CD4-positive, alpha-beta T cell treated with Interleukin-15 for 1 hour (primary cell): Measurements from ENCODE around the gene TMA7B.
"Not testable (repeated sequence)": the region's sequence is repeated elsewhere in the genome, so short reads cannot be mapped to it uniquely, and the experiment has no call there.

Source experiments
- DNase-seq: peaks from one replicate; pipeline ENCODE4 v3.0.0-alpha.2; 2020

Gene TMA7B

GRCh38 chr22:39985383-39986035 lies 25.3 kb downstream of the TMA7B start:
- DNase-seq, result no peak

- no peak for DNase-seq
These were observed 28.4 kb downstream of the TMA7B start for GRCh38 chr22:39988386-39989114.

- DNase-seq, result no peak
These were observed 29.4 kb downstream of the TMA7B start for GRCh38 chr22:39989633-39990032.

DNA sequence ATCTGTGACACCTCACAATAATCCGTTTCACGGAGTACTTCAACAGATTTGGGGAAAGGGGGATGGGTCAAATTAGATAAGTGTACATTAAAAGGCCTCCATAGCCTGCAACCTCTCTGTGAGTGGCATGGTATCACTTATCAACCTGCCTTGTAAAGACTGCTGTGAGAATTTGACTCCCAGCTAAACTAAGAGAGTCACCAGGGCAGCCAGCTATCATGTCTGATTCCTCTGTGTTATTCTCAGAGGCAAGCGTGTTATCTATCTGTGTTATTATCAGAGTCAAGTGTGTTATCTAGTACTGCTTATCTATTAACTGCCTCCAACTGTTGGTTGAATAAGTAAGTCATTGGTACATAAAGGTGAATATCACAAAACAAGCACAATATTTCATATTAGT lies 30.5 kb downstream of the TMA7B start:
- DNase-seq, result no peak

GRCh38 chr22:39991159-39991860 lies 31.1 kb downstream of the TMA7B start:
- DNase-seq, result no peak

- no peak for DNase-seq
These were observed 32.1 kb downstream of the TMA7B start for GRCh38 chr22:39992088-39992826.

- not testable (repeated sequence) for DNase-seq
These were observed 32.7 kb downstream of the TMA7B start for GRCh38 chr22:39992894-39993293.

GRCh38 chr22:39994041-39994565 lies 33.9 kb downstream of the TMA7B start:
- peak; percentile 61 for DNase-seq

DNA sequence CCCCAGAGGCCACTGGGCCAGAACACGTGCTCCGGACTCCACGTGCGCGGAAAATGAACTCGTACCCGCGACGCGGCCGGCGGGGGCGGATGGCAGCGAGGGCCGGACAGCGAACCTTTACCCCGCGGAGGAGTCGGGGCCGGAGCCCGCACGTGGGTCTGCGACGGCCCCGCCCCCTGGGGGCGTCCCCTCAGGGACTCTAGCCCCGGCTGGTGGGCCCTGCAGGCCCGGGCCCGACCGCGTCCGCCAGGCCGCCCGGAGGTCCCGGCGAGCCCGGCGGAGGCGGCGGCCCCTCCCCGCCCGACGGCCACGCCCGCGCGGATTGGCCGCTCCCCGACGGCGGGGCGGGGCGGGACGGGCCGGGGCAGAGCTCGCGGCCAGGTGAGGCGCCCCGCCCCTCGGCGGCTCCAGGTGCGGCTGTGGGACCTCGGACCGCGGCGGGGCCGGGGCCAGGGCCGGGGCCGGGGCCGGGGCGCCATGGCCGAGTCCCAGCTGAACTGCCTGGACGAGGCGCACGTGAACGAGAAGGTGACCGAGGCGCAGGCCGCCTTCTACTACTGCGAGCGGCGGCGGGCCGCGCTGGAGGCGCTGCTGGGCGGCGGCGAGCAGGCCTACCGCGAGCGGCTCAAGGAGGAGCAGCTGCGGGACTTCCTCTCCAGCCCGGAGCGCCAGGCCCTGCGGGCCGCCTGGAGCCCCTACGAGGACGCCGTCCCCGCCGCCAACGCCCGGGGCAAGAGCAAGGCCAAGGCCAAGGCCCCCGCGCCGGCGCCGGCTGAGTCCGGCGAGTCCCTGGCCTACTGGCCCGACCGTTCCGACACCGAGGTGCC lies 34.6 kb downstream of the TMA7B start, which contains the start of gene FAM83F:
Gene FAM83F, plus strand, starts transcription at position 389 of the 827 bp plus-strand sequence. Its CDS starts 89 bp downstream, at position 478.
- no peak for DNase-seq

- DNase-seq, result no peak
These were observed 35.4 kb downstream of the TMA7B start for GRCh38 chr22:39995393-39996252.

GRCh38 chr22:39996732-39997131 lies 36.5 kb downstream of the TMA7B start:
- no peak for DNase-seq

- no peak for DNase-seq
These were observed 37.2 kb downstream of the TMA7B start for GRCh38 chr22:39997421-39997820.

- DNase-seq, result no peak
These were observed 37.9 kb downstream of the TMA7B start for GRCh38 chr22:39997939-39998726.

DNA sequence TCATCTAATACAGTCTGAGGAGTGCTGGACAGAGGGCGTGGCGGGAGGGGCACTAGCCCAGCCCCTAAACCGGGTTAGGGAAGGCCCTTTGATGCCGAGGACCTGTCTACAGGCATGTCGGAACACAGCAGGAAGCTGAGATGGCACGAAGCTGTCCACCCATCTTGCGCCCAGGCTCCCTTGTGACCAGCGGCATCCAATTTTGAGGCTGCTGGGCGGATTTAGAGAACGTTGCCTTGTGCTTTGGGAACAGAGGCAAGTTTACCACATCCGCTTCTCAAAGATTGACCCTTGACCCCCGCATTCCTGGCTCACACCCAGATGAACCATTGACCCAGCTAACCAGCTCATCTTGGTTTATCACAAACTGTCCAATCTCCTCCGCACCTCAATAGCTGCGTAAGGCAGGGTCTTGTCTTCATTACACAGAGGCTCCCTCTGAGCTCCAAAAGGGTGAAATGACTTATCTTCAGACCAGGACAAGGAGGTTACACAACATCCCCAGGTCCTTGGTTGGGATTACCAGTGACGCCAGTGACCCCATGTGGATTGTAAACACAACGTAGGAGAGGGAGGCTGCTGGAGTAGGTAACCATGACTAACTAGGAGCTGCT lies 39.1 kb downstream of the TMA7B start:
- no peak for DNase-seq

- DNase-seq, result no peak
These were observed 40.0 kb downstream of the TMA7B start for GRCh38 chr22:40000171-40000570.

DNA sequence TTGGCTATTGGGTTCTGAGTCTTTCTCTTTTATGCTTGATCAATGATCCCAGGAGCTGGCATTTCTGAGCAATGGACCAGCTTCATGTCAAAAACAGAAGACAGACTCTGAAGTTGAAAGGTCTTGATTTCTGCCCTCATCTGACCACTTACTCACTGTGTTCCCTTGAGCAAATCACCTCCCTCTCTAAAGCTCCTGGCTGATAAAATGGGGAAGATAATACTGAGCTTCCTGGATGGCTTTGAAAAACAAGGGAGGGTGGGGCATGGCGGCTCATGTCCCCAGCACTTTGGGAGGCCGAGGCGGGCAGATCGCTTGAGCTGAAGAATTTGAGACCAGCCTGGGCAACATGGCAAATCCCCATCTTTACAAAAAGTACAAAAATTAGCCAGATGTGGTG lies 40.9 kb downstream of the TMA7B start:
- no peak for DNase-seq

DNA sequence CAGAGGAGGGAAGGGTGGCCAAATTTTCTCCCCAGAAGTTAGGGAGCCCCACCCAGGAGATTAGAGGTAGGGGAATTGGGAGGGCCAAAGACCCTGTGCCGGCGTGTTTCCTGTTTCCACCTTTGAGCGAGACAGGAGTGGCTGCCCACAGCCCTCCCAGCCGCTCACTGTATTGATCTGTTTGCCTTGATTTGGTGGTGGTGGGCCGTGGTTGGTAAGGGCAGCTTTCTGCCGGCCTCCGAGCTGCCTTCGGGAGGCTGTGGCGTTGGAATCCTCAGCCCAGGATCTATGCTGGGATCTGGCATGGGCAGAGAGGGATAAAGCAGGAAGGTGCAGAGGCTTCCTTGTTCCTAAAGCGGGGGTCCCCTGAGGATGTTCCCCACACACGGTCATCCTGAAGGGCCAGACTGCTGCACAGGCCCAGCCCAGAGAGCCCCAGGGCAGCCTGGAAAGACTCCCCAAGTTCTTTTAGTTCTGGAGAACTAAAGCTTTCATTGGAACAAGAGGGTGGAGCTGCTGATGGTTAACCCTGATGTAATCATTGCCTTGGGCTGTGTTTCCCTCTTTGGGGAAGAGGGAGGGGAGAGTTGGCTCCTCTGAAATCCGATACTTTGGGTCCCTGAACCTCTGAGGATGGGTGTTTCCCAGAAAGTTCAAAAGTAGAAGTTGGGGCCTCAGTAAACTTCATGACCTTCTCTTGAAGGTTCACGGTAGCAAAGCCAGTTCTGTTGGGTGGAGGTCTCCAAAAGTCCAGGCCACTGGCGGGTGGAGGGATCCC lies 41.8 kb downstream of the TMA7B start:
- no peak for DNase-seq

- no peak for DNase-seq
These were observed 42.9 kb downstream of the TMA7B start for GRCh38 chr22:40002935-40003715.
